RCC 7860 (cell line): ENCODE measurements around the gene L3MBTL4.
"Not testable (repeated sequence)": the region's sequence is repeated elsewhere in the genome, so short reads cannot be mapped to it uniquely, and the experiment has no call there.

Experiments used
- DNase-seq: peaks from one replicate; pipeline ENCODE4 v3.0.0-alpha.2; 2015; ENCODE audit warnings: low spot score
- FAIRE-seq: peaks from 2 replicates; lab custom pipeline; 2012; peaks lifted over from hg19 to GRCh38; lab: Jason Lieb, UNC

The L3MBTL4 gene

GRCh38 chr18:6315517-6316331 lies 99.0 kb downstream of the L3MBTL4 start:
- DNase-seq = no peak
- no peak for FAIRE-seq

DNA sequence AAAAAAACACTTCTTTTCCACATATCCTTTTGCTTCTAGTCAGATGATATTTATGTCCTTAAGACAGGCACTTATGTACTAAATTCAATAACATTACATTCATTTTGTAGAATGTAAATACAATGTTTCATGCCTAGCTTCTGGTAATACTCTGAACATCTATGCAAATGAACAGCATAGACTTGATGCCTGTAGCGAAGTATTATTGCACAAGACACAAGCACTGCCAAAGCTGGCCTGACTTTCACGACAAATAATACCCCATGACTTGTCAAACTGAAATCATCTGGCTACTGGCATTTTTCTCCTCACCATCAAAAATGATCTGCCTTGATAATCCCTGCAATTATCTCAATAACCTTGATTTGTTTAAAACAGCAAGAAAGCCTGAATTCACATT lies 101.3 kb downstream of the L3MBTL4 start:
- DNase-seq = no peak

GRCh38 chr18:6311456-6312215 lies 103.1 kb downstream of the L3MBTL4 start:
- DNase-seq = no peak
- FAIRE-seq = no peak

More for the DNA sequence above, 101.3 kb downstream of the L3MBTL4 start:
- FAIRE-seq = no peak

DNA sequence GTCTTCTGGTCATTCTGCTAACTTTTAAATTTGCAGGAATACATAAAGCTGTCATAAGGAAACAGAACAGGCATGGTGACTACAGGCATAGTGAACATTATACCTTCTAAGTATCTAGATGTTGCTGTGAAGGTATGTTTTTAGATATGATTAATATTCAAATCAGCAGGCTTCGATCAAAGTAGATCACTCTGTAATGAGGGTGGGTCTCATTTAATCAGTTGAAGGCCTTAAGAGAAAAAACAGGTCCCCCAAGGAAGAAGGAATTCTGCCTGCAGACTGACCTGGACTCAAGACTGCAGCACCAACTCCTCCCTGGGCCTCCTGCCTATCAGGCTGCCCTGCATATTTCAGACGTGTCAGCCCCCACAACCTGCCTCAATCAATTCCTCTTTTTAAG lies 104.0 kb downstream of the L3MBTL4 start:
- FAIRE-seq (no peak), DNase-seq (no peak)

GRCh38 chr18:6297875-6298274 lies 116.8 kb downstream of the L3MBTL4 start:
- DNase-seq (no peak), FAIRE-seq (no peak)

GRCh38 chr18:6294148-6294784 lies 120.4 kb downstream of the L3MBTL4 start:
- FAIRE-seq = no peak
- DNase-seq = no peak

GRCh38 chr18:6289843-6290242 lies 124.9 kb downstream of the L3MBTL4 start:
- no peak for DNase-seq
- FAIRE-seq = no peak

GRCh38 chr18:6286585-6286984 lies 128.1 kb downstream of the L3MBTL4 start:
- DNase-seq (no peak), FAIRE-seq (no peak)

- FAIRE-seq (no peak), DNase-seq (no peak)
Measured at GRCh38 chr18:6284761-6285160, 129.9 kb downstream of the L3MBTL4 start.

DNA sequence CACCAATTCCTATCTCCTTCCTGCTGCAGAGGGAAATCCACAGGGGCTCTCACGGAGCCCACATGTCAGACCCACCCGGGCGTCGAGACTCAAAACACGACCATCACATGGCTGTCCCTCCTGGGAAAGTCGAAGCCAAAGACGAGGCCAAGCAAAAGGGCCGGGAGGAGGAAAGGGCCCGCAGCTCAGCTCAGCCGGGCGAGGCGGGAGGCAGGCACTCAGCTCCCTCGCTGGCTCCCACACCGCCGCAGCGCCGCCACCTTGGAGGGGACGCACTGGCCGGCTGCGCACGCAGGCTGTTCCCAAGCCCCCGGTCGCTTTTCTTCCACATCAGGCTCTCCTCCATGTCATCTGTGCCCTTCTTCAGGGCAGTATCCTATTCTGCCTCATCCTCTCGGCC lies 130.4 kb downstream of the L3MBTL4 start:
- no peak for DNase-seq
- FAIRE-seq = no peak

DNA sequence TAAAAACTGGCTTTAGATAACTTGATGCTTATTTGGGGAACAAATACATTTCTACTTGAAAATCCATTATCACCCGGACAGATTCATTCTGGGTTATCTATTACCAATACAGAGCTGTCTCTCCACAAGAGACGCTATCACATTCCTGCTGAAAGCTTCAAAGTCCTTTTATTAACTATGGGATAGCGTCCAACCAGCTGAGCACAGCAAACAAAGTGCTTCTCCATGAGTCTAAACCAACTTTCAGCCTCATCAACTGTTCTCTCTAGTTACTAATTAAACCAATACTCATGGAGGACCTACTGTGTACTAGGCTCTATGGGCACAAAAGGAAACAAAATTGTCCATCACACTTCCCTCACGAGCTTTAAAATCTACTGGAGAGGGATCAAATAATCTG lies 132.8 kb downstream of the L3MBTL4 start:
- DNase-seq (no peak), FAIRE-seq (no peak)

GRCh38 chr18:6280211-6280743 lies 134.4 kb downstream of the L3MBTL4 start:
- no peak for DNase-seq
- no peak for FAIRE-seq

DNA sequence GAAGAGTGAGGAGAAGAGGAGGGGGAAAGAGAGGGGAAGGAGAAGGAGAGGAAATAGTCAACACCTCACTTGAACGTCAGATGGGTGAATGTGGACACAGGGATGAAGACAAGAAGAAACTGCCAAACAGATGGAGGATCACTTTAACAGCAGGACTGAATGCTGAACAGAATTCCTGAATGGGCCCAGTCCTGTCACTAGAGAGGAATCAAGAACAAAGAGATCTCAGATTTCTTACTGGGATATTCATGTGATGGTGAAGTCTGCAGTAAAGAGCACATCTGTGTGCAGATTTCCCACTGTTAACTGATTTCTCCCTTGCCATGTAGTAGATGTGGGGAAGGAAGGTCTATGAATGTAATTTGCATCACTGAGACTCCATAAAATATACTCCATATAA lies 135.4 kb downstream of the L3MBTL4 start:
- FAIRE-seq (no peak), DNase-seq (no peak)

DNA sequence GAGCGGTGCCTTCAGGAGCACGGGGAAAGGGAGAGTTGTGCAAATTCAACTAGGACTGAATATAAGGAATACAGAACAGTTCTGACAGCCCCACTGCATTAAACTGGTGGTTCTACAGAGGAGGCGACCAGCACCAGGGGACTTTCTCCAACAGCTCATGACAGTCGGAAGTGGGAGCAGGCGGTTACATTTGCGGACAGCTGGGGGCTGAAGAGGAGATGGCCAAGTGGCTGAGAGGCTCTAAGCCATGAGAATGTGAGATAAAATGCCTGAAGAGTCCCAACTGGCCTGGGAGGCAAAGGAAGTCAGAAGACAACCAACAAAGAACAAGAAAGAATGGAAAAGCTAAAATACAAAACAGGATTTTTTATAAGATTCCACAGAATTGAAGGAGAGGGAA lies 141.3 kb downstream of the L3MBTL4 start:
- DNase-seq (no peak), FAIRE-seq (no peak)

GRCh38 chr18:6272144-6272543 lies 142.6 kb downstream of the L3MBTL4 start:
- DNase-seq, FAIRE-seq: not testable (repeated sequence)

GRCh38 chr18:6271585-6271984 lies 143.1 kb downstream of the L3MBTL4 start:
- DNase-seq (no peak), FAIRE-seq (no peak)

GRCh38 chr18:6270771-6271216 lies 143.9 kb downstream of the L3MBTL4 start:
- FAIRE-seq = no peak
- DNase-seq = no peak

GRCh38 chr18:6269660-6270332 lies 144.9 kb downstream of the L3MBTL4 start:
- FAIRE-seq = no peak
- DNase-seq = no peak

DNA sequence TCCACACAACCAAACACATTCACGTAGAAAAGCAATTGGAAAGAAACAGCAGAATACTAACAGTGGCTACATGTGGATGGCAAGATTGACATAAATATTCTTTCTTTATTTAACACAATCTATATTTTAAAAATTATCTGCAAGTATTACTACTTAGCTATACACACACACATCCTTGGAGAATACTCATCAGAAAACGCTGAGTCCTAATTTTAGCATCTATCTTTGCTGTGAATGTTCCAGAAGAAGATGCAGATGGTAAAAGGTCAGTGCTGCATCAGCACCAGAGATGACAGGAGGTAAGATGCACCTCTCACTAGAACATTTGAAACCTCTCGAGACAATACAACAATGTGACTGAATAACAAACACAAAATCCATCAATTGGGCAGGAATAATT lies 148.5 kb downstream of the L3MBTL4 start:
- no peak for FAIRE-seq
- no peak for DNase-seq

DNA sequence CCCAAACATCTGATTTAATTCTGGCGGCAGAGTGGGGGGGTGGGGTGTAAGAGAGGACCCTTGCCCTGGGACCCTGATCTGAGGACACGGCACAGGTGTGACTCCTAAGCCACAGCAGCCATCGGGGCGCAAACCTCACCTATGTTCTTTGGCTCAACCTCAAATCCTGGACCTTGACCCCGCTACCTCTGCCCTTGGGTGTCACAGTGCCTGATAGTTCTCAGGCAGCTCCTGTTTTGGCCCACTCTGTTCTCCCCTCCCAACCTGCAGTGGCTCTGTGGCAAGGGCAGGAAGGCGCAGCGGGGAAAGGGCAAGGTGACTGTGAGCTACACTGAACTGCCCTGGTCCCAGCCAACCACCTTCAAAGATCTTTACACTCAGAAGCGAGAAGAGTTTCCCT lies 152.8 kb downstream of the L3MBTL4 start:
- FAIRE-seq (no peak), DNase-seq (no peak)

DNA sequence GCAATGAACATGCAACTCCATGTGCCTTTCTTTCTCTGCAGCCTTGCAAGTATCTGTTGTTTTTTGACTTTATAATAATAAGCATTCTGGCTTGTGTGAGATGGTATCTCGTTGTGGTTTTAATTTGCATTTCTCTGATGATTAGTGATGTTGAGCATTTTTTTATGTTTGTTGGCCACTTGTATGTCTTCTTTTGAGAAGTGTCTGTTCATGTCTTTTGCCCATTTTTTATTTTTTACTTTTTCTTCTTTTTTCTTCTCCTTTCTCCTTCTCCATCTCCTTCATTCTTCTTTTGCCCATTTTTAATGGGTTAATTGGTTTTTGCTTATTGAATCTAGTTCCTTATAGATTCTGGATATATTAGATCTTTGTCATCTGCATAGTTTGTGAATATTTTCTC lies 155.4 kb downstream of the L3MBTL4 start:
- DNase-seq, FAIRE-seq: not testable (repeated sequence)
